DLD1 (cell line): ENCODE measurements around the gene PAX8.

Experiments
- in situ Hi-C: cut with HindIII; loops from 2 replicates; pipeline ENCODE4 v1.10.0; 2017; ENCODE audit warnings: low sequenced_read_pairs

PAX8 gene

GRCh38 chr2:113190871-113191270 lies 87.8 kb downstream of the PAX8 start:
- in situ Hi-C loops: no loop called here

DNA sequence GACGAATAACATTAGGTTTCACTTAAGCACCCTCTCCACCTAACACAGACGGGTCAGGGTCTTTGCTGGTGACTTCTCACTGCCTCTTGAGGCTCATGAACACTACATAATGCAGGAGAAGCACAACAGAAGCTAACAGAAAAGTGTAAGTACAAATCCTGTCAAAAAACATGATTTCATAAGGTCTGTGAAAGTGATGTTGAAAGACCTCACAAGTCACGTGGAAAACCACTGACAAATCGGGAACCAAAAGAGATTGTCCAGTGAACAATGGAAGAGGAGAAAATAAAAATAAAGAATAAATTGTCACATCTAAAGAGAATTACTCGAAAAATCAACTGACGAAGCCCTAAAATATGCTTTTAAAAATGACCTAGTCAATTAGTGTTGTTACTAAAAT lies 91.0 kb downstream of the PAX8 start:
- in situ Hi-C loops: no loop called here

- in situ Hi-C loops: no loop called here
These were observed 92.3 kb downstream of the PAX8 start for GRCh38 chr2:113186433-113186796.

DNA sequence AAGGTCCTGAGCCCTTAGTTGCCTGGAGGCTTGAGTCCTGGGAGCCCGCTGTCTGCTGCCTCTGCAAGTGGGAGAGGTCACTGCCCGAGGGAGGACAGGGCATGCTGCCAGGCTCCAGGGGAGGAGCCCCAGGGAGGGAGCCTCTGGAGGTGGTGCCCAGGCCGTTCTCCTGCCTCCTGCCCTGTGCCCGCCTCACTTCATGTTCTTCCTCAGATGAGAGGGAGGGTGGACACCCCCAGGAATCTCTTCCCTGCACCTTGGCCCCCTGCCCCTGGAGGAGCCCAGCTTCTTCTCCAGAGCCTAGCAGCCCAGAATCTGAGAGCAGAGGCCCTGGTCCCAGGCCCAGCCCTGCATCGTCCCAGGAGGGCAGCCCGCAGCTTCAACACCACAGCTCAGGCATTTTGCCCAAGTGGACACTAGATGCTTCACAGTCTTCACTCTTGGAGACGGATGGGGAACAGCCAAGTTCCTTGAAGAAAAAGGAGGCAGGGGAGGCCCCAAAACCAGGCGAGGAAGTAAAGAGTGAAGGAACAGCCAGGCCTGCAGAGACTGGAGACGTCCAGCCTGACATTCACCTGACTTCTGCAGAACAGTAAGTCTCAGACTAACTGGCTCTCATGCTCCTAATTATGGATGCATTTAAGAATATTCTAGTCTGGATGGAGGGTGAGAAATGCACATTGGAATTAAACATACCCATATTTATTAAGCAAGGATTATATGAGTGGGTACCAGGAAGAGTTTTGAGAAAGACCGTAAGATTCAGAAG lies 92.9 kb downstream of the PAX8 start:
- in situ Hi-C loops: no loop called here

GRCh38 chr2:113184531-113185230 lies 94.0 kb downstream of the PAX8 start:
- in situ Hi-C loops: no loop called here

- in situ Hi-C loops: no loop called here
These were observed 95.0 kb downstream of the PAX8 start for GRCh38 chr2:113183703-113184102.

DNA sequence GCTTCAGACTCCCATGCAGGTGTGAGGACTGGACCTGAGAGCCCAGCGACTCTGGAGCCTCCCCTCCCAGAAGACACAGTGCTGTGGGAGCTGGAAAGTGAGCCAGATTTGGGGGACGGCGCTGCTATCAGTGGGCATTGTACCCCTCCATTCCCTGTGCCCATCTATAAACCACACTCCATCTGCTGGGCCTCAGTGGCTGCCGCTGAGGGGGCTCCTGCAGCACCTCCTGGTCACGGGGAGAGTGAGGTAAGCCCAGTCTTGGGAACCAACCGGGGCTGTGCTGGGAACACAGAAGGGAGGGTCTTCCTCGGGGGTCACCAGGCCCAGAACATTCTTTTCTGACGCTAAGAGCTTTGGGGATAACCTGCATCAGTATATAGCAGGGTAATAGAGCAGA lies 95.5 kb downstream of the PAX8 start:
- in situ Hi-C loops: no loop called here

GRCh38 chr2:113182471-113183260 lies 96.1 kb downstream of the PAX8 start:
- in situ Hi-C loops: no loop called here

DNA sequence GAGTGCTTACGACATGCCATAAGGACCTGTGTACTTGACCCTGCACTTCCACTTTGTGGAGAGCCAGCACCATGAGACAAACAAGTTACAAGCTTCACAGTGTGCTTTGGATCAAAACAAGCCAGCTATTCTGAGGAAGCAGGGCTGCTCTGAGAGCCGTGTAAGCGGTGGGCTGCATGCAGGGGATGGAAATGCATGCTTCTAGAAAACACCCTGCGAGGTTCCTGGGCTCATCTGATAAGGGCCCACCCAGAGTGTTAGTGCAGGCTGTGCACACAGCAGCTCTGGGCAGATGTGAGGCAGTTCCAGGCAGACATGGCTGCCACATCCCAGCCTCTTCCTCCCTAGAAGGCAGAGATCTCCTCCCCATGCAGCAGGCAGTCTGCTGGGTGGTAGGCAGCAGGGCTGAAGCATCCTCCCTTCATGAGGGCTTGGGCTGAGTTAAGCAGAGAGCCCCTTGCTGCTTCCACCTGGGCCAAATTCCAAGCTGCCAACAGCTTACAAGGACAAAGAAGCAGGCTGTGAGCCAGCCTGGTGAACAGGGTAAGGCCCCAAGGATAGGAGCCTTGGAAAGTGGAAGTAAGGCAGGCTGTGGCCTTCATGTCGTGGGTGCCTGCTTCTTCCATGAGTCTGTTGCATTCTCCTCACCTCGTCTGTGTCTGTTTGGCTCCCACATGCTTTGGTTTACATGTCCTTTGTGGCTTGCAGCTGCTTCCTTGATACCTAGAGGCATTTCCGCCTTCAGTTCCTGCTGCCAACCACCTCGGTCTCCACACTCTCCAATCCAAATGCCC lies 97.3 kb downstream of the PAX8 start:
- in situ Hi-C loops: no loop called here

DNA sequence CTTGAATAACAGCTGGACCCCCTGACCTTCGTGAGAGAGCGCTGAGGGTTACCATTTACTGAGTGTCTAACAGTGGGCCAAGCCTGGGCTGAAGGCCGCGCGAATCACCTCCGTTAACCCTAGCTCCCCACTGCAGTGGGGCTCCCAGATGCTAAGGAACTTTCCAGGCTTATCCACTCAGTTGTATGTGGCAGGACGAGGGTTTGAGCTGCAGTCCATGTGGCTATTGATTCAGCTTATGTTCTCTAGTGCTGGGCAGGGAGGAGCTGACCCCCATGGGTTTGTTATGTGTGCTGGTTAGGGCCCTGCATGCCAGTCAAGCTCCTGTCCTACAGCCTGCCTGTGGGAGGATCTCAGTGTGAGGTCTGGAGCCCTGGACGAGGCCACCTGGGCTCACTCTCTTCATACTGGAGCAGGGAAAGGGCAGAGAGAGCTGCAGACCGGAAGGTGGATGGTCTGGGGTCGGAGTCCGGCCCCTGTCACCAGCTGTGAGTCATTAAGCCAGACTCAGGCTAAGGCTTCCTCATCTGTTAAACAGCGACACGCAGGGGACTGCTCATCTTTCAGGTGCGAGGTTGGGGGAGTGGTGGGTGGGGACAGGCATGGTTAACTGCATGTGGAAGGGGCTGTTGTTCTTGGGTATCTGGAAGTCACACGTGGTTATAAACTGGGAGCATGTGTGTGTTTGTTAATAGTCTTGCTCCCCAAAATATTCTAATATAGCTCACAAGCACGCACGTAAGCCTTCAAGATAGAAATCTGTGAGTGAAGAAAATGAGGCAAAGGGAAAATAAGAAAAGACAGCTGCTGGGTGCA lies 98.4 kb downstream of the PAX8 start:
- in situ Hi-C loops: no loop called here

GRCh38 chr2:113179446-113180045 lies 99.2 kb downstream of the PAX8 start:
- in situ Hi-C loops: no loop called here

GRCh38 chr2:113178891-113179290 lies 99.8 kb downstream of the PAX8 start:
- in situ Hi-C loops: no loop called here

GRCh38 chr2:113178069-113178746 lies 100.5 kb downstream of the PAX8 start:
- in situ Hi-C loops: no loop called here

DNA sequence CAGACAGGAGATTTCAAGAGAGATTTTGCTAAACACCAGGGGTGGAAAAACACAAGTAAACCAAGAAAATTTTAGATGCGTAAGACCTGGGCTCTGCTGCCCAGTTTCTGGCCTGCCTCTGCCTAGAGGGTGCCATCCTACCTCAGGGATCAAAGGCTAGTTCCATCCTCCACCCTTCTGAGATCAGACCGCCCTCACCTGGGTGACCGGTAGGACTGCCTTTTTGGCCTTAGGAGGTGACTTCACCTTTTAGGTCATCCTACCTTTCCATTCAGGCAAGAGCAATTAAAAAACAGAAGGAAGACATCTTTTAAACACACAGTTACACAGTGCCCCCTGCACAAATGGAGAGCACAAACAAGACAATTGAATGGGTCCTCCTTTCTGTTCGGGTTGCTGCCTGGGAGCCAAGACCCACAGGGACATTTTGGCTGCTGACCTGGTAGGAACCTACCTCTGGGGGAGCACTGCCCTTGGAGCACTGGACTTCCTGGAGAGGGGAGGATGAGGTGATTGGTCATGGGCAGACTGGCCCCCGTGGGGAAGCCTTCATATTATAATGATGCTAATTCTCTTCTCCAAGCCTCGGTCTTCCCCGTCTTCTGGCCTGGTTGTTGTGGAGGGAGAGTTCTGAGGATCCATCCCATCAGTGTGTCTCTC lies 101.9 kb downstream of the PAX8 start:
- in situ Hi-C loops: no loop called here

DNA sequence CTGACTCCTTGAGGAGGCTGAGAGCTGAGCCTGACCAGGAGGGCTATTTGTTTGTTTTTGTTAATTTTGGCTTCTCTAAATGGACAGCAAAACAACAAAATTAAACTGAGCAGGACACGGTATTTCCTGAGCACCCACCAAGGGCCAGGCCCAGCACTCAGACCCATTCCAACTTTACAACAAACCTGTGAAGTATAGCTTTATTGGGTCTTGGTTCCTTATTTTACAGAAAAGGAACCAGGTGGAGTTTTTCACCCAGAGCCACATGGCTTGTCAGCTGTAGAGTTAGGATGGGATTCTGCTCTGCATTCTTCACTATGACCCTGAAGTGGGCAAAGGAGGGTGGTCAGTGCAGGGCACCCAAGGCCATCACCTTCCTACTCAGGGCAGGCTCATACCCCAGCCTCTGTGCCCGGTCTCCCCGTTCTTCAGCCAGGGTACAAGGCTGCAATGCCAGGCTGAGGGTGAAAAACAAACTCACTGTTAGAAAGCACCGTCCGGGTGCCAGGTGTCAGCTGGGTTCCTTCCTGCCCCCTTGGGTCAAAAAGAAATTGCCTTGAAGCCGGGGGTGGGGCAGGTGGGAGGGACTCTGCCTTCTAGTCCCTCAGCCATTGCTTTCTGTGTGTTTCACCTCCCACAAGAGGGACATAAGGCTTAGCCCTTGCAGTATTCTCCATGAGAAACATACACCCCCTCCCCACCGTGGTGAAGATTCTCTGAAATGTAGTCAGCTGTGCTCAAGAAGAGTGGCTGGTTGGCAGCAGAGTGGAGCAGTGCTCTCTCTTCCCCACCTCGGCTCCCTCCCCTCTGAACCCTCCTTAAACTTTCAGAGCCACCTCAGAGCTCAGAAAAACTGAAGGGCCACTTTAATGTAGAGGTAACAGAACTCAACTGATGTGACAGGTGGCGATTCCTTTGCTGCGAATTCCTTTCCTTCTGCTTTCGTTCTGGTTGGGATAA lies 102.7 kb downstream of the PAX8 start:
- in situ Hi-C loops: no loop called here

- in situ Hi-C loops: no loop called here
These were observed 103.6 kb downstream of the PAX8 start for GRCh38 chr2:113175042-113175628.

GRCh38 chr2:113174376-113174750 lies 104.4 kb downstream of the PAX8 start:
- in situ Hi-C loops: no loop called here
